ENCODE measurements around the gene MPP1. TPM values are rescaled to one million over a fixed set of nuclear protein-coding genes. Genes with fewer than 3 reads are reported as not detected.

The MPP1 gene
- total and polyA plus RNA-seq, 9 of the 15 experiments (the other 6 are each of a cell fraction or from before 2014, with no cell fraction given): 227 to 395 (median 283) TPM

- TF ChIP-seq ZNF318 (IDR thresholded peaks at IDR 0.05; ENCODE audit: borderline replicate concordance in 1 of 2, low read depth in 1 of 2) (no peak), ZEB2 (IDR thresholded peaks at IDR 0.05) (no peak), BRCA1 (IDR thresholded peaks at IDR 0.05) (no peak), BRCA1 (CRISPR knock-in tag; IDR thresholded peaks at IDR 0.05) (no peak), SMAD3 (CRISPR knock-in tag; conservative IDR thresholded peaks at IDR 0.05) (no peak), ZNF324 (CRISPR knock-in tag; IDR thresholded peaks at IDR 0.05) (no peak), SIN3A (IDR thresholded peaks at IDR 0.05; ENCODE audit: borderline replicate concordance in 2 of 2, control insufficient read depth in 1 of 2, low read depth in 2 of 2, low read length in 2 of 2) (no peak; a peak in 1 of 4 replicates), NR2F6 (CRISPR knock-in tag; IDR thresholded peaks at IDR 0.05) (no peak), MYNN (IDR thresholded peaks at IDR 0.05) (no peak), MYNN (CRISPR knock-in tag; IDR thresholded peaks at IDR 0.05) (no peak), PRPF4 (IDR thresholded peaks at IDR 0.05; ENCODE audit: insufficient read depth, low read depth, low read length, poor library complexity, severe bottlenecking) (no peak), TRIM25 (IDR thresholded peaks at IDR 0.05; ENCODE audit: borderline replicate concordance) (no peak), KDM2B (CRISPR knock-in tag; IDR thresholded peaks at IDR 0.05) (no peak), CBFB (CRISPR knock-in tag; IDR thresholded peaks at IDR 0.05) (no peak), PHB (CRISPR knock-in tag; IDR thresholded peaks at IDR 0.05) (no peak), GABPA (tag; conservative IDR thresholded peaks at IDR 0.05; ENCODE audit: low read depth) (no peak)
Measured at GRCh38 chrX:154750301-154751202, 54.7 kb downstream of the MPP1 start, which contains the start of gene GAB3 (continued).
